Gastrocnemius medialis (tissue), 4 donors: Measurements from ENCODE around the gene GINS2.

ENCODE experiments used
- CTCF ChIP-seq, 5 experiments: fragments of 450-650 bp in 3 of 5; fragments of 200-600 bp in 2 of 5; sonication (generic) in 2 of 5; IDR thresholded peaks in 4 of 5; conservative IDR thresholded peaks in 1 of 5; 1 replicate in 4 of 5; 2 replicates in 1 of 5; pipeline ENCODE4 v1.5.1; 2016 to 2019; ENCODE audit warnings: antibody characterized with exemption in 5 of 5, mild to moderate bottlenecking in 3 of 5, moderate library complexity in 3 of 5
- POLR2A ChIP-seq, 2 donors: fragments of 450-650 bp; IDR thresholded peaks; one replicate each; pipeline ENCODE4 v1.6.1; 2017; ENCODE audit warnings: antibody characterized with exemption in 2 of 2, mild to moderate bottlenecking in 2 of 2, moderate library complexity in 2 of 2

DNA sequence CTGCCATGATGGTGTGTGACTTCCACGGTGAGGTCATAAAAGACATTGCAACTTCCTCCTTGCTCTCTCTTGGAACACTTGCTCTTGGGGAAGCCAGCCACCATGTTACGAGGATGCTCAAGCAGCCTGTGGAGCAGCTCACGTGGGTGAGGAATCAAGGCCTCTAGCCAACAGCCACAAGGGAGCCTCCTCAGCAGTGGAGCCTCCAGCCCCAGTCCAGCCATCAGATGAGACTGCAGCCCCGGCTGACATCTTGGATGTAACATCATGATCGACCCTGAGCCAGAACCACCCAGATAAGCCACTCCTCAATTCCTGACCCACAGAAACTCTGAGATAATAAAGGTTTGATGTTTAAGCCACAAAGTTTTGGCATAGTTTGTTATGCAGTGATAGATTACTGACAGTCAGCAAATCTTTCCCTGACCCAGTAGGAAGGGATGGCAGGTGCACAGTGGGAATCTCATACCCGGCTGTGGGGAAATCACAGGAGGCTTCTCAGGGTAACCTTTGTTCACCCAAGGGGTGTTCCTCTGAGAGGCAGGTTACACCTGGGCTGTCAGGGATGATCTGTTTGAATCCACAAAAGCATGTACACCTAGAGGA is 23.3 kb upstream of the GINS2 start:
- TF ChIP-seq POLR2A (IDR thresholded peaks at IDR 0.05): no peak
- TF ChIP-seq CTCF (IDR thresholded peaks at IDR 0.05 in 4 of 5, conservative IDR thresholded peaks at IDR 0.05 in 1 of 5): no peak
